DOHH2 (cell line): ENCODE measurements around the gene SHISA8.
A peak's percentile ranks its signal among the peaks of the same experiment; 100 is the strongest.

Experiments
- CTCF ChIP-seq: fragments of 200-600 bp; sonication (generic); IDR thresholded peaks from one replicate; pipeline ENCODE4 v1.5.1; 2014; ENCODE audit warnings: antibody characterized with exemption, mild to moderate bottlenecking, low read depth, low read length; ENCODE audit not compliant: poor library complexity, severe bottlenecking
- EZH2phosphoT487 ChIP-seq: fragments of 200-600 bp; sonication (generic); IDR thresholded peaks from 2 replicates; pipeline ENCODE4 v1.6.1; 2017; ENCODE audit warnings: borderline replicate concordance, mild to moderate bottlenecking, antibody characterized with exemption, low read length, moderate library complexity, mixed read lengths

- TF ChIP-seq CTCF (no peak), EZH2phosphoT487 (peak; percentile 45)
Measured at GRCh38 chr22:41915786-41916493, 1.1 kb upstream of the SHISA8 start.
